ENCODE results near the gene PANK2. TPM values are rescaled to one million over a fixed set of nuclear protein-coding genes. Genes with fewer than 3 reads are reported as not detected.

PANK2 gene
- total RNA-seq, 1 donor from 2014 or later: 60.3 TPM

GRCh38 chr20:3898639-3899038, 9.5 kb downstream of the PANK2 start:
- no peak for DNase-seq
- Mint-ChIP-seq H3K4me1 (ENCODE audit: low read depth, unreplicated experiment) (peaks cover 19% of the 10 kb centered on the region), H3K36me3 (ENCODE audit: unreplicated experiment) (no peaks in the 10 kb centered on the region), H3K27ac (ENCODE audit: unreplicated experiment) (no peak overlapping the region), H3K27me3 (ENCODE audit: unreplicated experiment) (peaks cover 3% of the 10 kb centered on the region), H3K9me3 (ENCODE audit: unreplicated experiment) (no peaks in the 10 kb centered on the region), H3K4me3 (ENCODE audit: unreplicated experiment) (no peak overlapping the region)
- TF ChIP-seq CTCF (IDR thresholded peaks at IDR 0.05; ENCODE audit: partially characterized antibody, unreplicated experiment): no peak

- Mint-ChIP-seq H3K4me1 (ENCODE audit: low read depth, unreplicated experiment) (peaks cover 21% of the 10 kb centered on the region), H3K4me3 (ENCODE audit: unreplicated experiment) (no peak overlapping the region), H3K36me3 (ENCODE audit: unreplicated experiment) (no peaks in the 10 kb centered on the region), H3K9me3 (ENCODE audit: unreplicated experiment) (no peaks in the 10 kb centered on the region), H3K27ac (ENCODE audit: unreplicated experiment) (no peak overlapping the region), H3K27me3 (ENCODE audit: unreplicated experiment) (peaks cover 3% of the 10 kb centered on the region)
- no peak for DNase-seq
- no peak for TF ChIP-seq CTCF (IDR thresholded peaks at IDR 0.05; ENCODE audit: partially characterized antibody, unreplicated experiment)
Observed at GRCh38 chr20:3900187-3900604, 11.0 kb downstream of the PANK2 start.

GRCh38 chr20:3901028-3901705, 12.0 kb downstream of the PANK2 start:
- DNase-seq: no peak
- H3K9me3 Mint-ChIP-seq (ENCODE audit: unreplicated experiment): no peaks in the 10 kb centered on the region
- TF ChIP-seq CTCF (IDR thresholded peaks at IDR 0.05; ENCODE audit: partially characterized antibody, unreplicated experiment): no peak
- H3K36me3 Mint-ChIP-seq (ENCODE audit: unreplicated experiment): no peaks in the 10 kb centered on the region
- no peak overlapping the region for H3K27ac Mint-ChIP-seq (ENCODE audit: unreplicated experiment)
- peaks cover 19% of the 10 kb centered on the region for H3K4me1 Mint-ChIP-seq (ENCODE audit: low read depth, unreplicated experiment)
- H3K27me3 Mint-ChIP-seq (ENCODE audit: unreplicated experiment): peaks cover 3% of the 10 kb centered on the region
- no peak overlapping the region for H3K4me3 Mint-ChIP-seq (ENCODE audit: unreplicated experiment)

- H3K4me3 Mint-ChIP-seq (ENCODE audit: unreplicated experiment): no peak overlapping the region
- no peak for TF ChIP-seq CTCF (IDR thresholded peaks at IDR 0.05; ENCODE audit: partially characterized antibody, unreplicated experiment)
- H3K27ac Mint-ChIP-seq (ENCODE audit: unreplicated experiment): no peak overlapping the region
- no peak for DNase-seq
- H3K36me3 Mint-ChIP-seq (ENCODE audit: unreplicated experiment): no peaks in the 10 kb centered on the region
- peaks cover 17% of the 10 kb centered on the region for H3K4me1 Mint-ChIP-seq (ENCODE audit: low read depth, unreplicated experiment)
- peaks cover 3% of the 10 kb centered on the region for H3K27me3 Mint-ChIP-seq (ENCODE audit: unreplicated experiment)
- H3K9me3 Mint-ChIP-seq (ENCODE audit: unreplicated experiment): no peaks in the 10 kb centered on the region
Observed at GRCh38 chr20:3901706-3902440, 12.7 kb downstream of the PANK2 start.

- no peak overlapping the region for H3K4me3 Mint-ChIP-seq (ENCODE audit: unreplicated experiment)
- no peak for TF ChIP-seq CTCF (IDR thresholded peaks at IDR 0.05; ENCODE audit: partially characterized antibody, unreplicated experiment)
- DNase-seq: no peak
- no peaks in the 10 kb centered on the region for H3K9me3 Mint-ChIP-seq (ENCODE audit: unreplicated experiment)
- peaks cover 3% of the 10 kb centered on the region for H3K27me3 Mint-ChIP-seq (ENCODE audit: unreplicated experiment)
- no peaks in the 10 kb centered on the region for H3K36me3 Mint-ChIP-seq (ENCODE audit: unreplicated experiment)
- peaks cover 13% of the 10 kb centered on the region for H3K4me1 Mint-ChIP-seq (ENCODE audit: low read depth, unreplicated experiment)
- no peak overlapping the region for H3K27ac Mint-ChIP-seq (ENCODE audit: unreplicated experiment)
Observed at GRCh38 chr20:3902446-3902845, 13.3 kb downstream of the PANK2 start.
